ENCODE data around the gene EMC9.

EMC9 gene, protein sequence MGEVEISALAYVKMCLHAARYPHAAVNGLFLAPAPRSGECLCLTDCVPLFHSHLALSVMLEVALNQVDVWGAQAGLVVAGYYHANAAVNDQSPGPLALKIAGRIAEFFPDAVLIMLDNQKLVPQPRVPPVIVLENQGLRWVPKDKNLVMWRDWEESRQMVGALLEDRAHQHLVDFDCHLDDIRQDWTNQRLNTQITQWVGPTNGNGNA

DNA sequence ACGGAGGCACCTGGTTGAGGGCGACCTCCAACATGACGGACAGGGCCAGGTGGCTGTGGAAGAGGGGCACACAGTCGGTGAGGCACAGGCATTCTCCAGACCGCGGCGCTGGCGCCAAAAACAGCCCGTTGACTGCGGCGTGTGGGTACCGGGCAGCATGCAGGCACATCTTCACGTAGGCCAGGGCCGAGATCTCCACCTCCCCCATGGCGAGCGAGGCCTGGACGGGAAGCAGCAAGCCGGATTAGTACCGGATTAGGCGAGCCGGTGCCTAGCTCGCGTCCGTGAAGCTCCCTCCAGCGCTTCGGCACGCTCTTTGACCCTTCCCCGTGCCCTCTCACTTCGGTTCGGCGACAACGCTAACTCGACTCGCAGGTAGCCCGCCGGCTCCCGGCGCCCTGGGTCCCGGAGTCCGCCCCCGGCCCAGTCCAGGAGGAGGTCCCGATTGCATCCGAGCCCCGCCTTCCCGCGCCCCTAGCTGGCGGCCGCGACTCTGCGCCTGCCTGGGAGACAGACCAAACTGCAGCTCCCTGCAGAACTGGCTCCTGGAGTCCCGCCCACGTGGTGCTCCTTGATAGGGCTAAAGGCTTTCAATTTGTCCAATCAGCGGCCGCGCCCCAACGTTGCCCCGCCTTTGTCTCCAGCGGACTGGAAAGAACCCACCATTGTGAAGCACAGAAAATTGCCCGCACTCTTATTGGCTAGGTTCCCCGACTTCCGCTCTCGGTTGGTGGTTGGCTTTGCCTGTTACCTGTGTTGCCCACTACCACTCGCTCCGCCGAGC is at the start of gene EMC9:
EMC9 (minus strand) TSS at position 495 of the 784 bp plus-strand sequence; CDS start at position 208, 287 bp downstream.
- peak; percentile 99 for DNase-seq

GRCh38 chr14:24190416-24190815 is 49.0 kb upstream of the EMC9 start:
- DNase-seq, result no peak

GRCh38 chr14:24189460-24189859 is 48.1 kb upstream of the EMC9 start:
- no peak for DNase-seq

DNA sequence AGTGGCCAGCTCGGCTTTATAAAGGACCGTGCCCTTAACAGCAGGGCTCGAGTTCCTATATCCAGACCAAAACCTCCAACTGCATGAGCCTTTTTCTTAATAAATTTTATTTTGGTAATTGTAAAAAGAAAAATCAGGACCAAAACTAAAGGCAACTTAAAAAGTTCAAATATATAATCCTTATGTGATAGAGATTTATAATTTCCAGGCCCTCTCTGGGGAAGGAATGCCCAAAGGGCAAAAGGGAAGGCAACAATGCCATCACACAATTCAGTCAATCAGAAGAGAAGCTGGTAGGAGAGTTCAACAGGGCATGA is 47.6 kb upstream of the EMC9 start:
- no peak for DNase-seq

DNA sequence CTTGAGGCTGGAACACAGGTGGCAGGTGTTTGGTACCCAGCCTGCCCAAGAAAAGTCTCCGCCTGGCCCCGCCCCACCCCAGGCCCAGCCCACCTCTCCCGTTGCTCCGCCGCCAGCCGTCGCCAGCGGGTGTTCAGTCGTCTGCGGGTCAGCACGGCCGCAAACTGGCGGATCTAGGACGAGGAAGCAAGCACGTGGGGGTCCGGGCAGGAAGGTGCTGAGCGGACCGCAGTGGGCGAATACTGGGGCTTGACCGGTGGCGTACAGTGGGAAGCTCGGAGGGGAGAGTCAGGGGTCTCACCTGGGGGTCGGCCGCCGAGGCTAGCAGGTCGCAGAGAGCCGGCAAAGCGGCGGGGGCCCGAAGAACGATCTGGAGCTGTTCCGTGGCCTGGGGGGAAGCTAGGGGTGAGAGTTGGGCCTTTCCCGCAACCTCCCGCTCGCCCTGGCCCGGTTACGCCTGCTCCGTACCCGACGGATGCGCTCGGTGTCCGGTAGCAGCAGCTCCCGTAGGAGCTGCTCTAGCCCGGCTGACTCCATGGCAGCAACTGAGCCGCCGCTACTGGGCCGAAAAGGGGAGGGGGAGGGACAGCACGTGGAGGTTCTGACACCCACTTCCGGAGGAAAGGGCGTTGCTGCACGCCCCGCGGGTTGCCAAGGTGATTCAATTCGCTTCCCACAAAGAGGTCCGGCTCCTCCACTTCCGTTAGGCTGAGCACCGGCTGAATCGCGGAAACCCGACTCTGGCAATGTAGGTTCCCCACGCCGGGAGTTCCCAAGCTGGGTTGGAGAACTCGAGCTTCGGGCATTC is 47.1 kb upstream of the EMC9 start, which contains the start of gene IPO4:
IPO4 (minus strand) TSS at position 566 of the 808 bp plus-strand sequence; CDS start at position 537, 29 bp downstream.
- peak; percentile 91 for DNase-seq

GRCh38 chr14:24187539-24187915 is 46.1 kb upstream of the EMC9 start:
- DNase-seq, result no peak

DNA sequence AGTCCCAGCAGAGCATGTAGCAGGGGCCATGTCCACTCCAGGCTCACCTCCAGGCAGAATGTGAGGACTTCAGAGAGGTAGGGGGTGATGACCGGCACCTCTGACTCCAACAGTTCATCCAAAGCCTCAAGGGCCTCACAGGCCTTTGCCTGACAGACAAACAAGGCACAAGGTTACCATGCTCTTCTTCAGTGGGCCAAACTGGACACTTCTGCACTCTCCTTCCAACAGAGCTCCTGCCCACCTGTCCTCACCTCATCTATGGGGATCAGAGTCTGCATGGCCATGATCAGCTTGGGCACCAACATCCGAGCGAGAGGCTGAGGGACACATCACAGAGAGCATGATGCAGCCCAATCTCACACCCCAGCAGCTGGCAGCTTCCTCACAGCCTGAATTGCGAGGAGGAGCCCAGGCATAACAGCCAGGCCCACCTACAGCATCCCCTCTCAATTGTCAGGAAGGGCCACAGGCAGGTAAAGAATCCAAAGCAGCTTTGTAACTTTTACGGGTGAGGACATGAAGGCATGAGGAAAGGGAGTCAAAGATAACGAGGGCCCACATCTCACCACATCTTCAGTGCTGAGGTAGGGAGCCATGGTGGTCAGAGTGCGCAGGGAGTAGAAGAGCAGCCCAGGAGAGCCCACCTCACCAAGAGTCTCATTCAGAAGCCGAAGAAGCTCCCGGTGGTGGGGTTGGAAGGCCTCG is 45.6 kb upstream of the EMC9 start:
- no peak for DNase-seq

DNA sequence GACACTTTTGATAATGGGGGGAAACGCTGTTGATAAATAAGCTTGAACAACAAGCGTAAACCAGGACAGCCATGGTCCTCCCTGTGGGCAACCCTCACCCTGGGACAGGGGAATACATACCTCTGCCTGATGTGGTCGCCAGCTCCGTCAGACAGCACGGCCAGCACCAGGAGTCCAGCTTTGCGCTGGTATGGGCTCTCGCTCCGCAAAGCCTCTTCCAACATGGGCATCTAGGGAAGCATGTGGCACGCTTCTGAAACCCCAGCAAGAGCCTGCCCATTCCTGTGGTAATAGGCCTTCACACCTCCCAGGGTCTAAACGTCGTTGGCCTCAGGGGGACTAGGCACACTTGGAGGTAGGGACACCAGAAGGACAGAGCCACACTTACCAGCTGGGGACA is 44.4 kb upstream of the EMC9 start:
- no peak for DNase-seq

DNA sequence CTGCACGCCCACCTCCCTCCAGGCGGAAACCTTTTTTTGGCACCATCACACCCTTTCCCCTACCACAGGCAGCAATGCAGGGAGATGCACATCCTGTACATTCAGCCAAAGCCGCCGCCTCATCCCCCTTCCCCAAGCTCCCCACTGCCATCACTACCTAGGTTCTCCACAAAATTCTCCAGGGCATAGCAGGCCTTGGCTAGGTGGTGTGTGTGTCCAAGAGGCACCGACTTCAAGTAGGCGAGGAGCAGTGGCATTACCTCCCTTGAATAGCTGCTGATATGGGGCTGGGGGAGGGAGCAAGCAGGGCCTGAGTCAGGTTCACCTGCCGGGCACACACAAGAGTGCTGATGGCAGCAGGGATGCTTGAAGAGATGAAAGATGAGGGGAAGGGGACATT is 43.6 kb upstream of the EMC9 start:
- DNase-seq, result no peak

DNA sequence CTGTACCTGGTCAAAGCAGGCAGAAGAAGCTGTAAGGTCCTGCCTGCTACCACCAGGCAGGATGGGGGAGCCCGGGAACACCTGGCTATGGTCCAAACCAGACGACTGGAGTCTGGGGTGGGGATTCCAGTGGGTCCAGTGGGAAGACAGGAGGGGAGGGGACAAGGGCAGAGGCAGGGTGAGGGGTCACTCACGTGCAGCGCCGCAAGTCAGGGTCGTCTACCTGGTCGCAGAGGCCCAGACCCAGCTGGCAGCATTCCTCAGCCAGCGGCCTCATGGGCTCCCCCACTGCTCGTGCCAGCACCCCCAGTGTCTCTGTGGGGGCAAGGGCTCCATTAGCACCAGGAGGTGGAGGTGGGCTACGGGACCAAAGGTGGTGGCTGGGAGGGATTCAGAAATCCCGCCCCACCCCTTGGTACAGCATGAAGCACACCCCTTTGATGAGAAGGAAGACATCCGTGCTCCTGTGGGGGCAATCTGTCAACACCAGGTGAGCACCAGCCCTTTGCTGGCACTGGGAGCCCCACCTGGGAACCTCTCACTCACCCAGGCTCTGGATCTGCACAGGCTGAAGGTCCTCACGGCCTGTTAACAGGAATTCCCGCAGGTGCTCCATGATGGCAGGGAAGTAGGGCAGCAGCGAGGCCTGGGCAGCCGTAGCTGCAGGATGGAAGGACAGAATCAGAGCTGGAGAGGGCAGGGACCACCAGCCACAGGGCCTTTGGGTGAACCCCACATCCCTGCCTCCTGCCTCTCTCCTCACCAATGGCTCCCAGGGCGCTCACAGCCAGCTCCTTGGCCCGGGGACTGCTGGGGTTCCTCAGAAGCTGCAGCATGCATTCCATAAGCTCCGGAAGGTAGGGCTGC is 42.9 kb upstream of the EMC9 start:
- DNase-seq, result no peak

- DNase-seq, result no peak
Measured at GRCh38 chr14:24183014-24183481, 41.7 kb upstream of the EMC9 start.

- DNase-seq, result no peak
Measured at GRCh38 chr14:24182110-24182882, 40.9 kb upstream of the EMC9 start.

DNA sequence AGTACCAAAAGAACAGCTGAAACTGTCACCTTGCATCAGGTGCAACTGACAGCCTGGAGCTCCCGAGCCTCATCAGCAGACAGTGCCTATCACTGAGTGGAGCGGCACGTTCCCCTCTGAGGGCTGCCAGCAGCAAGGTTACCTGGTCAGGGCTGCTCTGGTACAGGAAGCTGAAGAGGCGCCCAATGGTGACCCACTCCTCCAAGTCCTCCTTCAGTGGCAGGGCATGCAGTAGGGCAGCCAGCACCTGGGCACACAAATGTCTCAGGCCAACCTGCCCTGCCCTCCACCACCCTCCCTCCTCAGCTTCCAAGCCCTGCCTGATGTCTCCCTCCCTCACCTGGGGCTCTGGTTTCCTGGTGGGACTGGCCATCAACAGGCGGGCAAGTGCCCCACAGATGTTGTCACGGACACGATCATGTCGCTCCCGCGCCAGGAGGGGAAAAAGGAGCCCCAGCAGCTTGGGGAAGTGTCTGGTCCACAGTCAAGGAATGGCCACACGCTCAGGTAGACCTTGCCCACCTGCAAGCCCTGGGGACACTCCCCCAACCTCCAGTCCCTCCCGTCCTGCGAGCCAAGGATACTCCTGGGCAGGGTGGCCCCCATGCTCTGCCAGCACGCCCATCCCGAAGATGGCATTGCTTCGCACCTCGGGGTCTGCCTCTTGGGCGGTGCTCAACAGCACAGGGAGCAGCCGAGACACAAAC is 40.1 kb upstream of the EMC9 start:
- DNase-seq, result no peak

DNA sequence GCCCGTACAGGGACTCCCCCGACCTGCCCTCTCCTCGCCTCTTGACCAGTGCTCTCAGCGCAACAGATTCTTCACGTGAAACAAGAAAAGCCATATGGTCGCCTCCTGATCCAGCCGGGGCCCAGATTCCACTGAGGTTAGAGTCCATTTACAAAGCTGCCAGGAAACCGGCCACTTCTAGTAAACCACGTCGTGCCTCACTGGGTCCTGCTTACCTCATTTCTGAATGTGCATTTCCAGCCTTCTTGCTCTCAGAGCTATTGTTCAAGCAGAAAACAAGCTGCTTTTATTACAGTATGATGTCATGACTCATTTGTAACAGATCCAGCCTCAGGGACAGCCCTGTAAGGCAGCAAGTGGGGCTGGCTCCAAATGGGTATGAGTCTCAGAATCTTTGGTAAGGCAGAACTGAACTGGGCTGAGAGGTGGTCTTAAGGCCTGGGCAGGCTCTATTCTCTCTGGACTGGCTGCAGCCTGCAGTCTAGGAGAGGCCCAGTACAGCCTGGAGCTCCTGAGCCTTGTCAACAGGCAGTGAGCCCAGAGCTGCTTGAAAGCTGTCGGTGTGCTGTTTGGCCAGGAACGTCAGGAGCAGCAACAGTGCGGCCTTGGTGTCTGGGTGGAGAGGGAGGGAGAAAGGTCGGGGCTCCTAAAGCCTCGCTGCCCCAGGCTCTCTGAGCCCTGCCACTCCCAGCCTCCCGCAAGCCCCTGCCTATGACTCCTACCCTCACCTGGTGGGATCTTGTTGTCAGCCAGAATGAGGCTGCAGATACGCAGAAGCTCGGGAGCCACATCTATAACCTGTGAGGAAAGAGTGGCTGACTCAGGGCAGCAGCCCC is 38.8 kb upstream of the EMC9 start:
- DNase-seq, result no peak

- DNase-seq, result no peak
Measured at GRCh38 chr14:24179294-24179960, 38.0 kb upstream of the EMC9 start.

DNA sequence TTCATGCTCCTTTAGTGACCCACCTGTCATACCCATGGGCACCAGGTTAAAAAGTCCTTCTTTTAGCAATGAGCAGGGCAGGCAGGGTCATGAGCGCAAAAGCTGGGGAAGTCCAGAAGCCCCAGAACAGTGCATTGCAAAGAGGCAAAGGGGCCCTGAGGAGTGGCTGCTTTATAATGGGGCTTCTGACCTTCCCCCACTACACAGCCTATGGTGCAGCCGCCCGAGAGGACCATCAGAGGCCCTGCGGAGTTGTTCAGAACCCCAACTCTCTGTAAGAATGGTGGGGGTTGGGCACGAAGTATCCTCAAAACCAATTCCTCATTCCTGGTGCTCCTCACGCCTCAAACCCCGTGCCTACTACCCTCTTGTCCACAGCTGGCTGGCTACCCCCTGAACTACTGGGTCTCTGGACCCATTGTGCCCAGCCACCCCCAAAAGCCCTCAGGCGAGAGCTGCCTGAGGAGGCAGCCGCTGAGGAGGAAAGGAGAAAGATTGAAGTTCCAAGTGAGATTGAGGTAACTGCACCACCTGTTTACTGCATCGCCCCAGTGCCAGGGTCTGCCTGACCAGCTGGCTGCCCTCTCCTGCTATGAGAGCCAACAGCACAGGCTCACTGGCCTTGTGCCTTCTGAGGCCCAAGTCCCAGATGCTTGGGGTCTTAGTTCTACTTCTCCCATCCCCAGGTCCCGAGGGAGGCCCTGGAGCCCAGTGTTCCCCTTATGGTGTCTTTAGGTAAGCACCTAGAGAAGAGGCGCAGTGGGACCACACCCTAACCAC is 37.2 kb upstream of the EMC9 start:
- no peak for DNase-seq

DNA sequence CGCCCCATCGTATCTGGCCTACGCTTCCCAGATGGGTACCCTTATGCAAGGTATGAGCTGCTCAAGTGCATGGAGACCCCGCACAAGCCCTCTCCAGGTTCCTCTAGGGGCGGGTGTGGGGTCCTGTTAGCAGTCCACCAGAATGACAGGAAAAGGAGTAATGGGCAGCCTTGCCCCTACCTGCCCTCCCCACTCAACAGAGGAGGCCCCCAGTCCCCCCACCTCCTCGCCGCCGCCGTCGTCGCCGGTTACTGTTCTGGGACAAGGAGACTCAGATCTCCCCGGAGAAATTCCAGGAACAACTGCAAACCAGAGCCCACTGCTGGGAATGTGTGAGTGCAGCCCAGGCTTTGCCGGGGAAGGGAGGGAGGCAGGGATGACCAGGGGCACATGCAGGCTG is 36.5 kb upstream of the EMC9 start:
- no peak for DNase-seq
